H9 (cell line): Measurements from ENCODE around the gene LDLRAD4. TPM values are rescaled to one million over a fixed set of nuclear protein-coding genes. Genes with fewer than 3 reads are reported as not detected.

Experiments
- DNase-seq: peaks from one replicate; pipeline ENCODE4 v3.0.0-alpha.2; 2017
- H2AFZ ChIP-seq: one replicate; pipeline ENCODE4 v1.6.1; 2013; ENCODE audit warnings: mild to moderate bottlenecking, low read length, control low read depth, moderate library complexity
- H2AK5ac ChIP-seq: 2 replicates; pipeline ENCODE4 v1.6.1; 2013; ENCODE audit warnings: low read length, control low read depth, mixed read lengths; ENCODE audit not compliant: insufficient read length
- H2BK120ac ChIP-seq: one replicate; pipeline ENCODE4 v1.6.1; 2013; ENCODE audit warnings: low read depth, mild to moderate bottlenecking, low read length, control low read depth, inconsistent platforms; ENCODE audit not compliant: poor library complexity, severe bottlenecking
- H2BK12ac ChIP-seq: 2 replicates; pipeline ENCODE4 v1.6.1; 2013; ENCODE audit warnings: low read length, control low read depth, mixed read lengths, low read depth; ENCODE audit not compliant: insufficient read length
- H2BK15ac ChIP-seq: 2 replicates; pipeline ENCODE4 v1.6.1; 2013; ENCODE audit warnings: low read depth, low read length, control low read depth
- H2BK20ac ChIP-seq: one replicate; pipeline ENCODE4 v1.6.1; 2013; ENCODE audit warnings: low read depth, mild to moderate bottlenecking, low read length, control low read depth, inconsistent platforms; ENCODE audit not compliant: poor library complexity, severe bottlenecking
- H2BK5ac ChIP-seq: 2 replicates; pipeline ENCODE4 v1.6.1; 2013; ENCODE audit warnings: low read length, control low read depth, mixed read lengths; ENCODE audit not compliant: insufficient read length
- H3K14ac ChIP-seq: 2 replicates; pipeline ENCODE4 v1.6.1; 2013; ENCODE audit warnings: low read length, control low read depth; ENCODE audit not compliant: insufficient read depth
- H3K18ac ChIP-seq: 2 replicates; pipeline ENCODE4 v1.6.1; 2013; ENCODE audit warnings: low read depth, mild to moderate bottlenecking, mixed read lengths, low read length, control low read depth; ENCODE audit not compliant: insufficient read length
- H3K23ac ChIP-seq: 2 replicates; pipeline ENCODE4 v1.6.1; 2013; ENCODE audit warnings: low read length, control low read depth, mixed read lengths, low read depth; ENCODE audit not compliant: insufficient read length
- H3K23me2 ChIP-seq: 2 replicates; pipeline ENCODE4 v1.6.1; 2013; ENCODE audit warnings: low read depth, mild to moderate bottlenecking, mixed read lengths, low read length, control low read depth; ENCODE audit not compliant: insufficient read length, poor library complexity, severe bottlenecking
- H3K27ac ChIP-seq: 2 replicates; pipeline ENCODE4 v1.5.1; 2013; ENCODE audit warnings: low read length, control low read depth, mixed read lengths, low read depth; ENCODE audit not compliant: insufficient read length
- H3K27me3 ChIP-seq: 2 replicates; pipeline ENCODE4 v1.6.1; 2013; ENCODE audit warnings: low read length, control low read depth, inconsistent platforms; ENCODE audit not compliant: insufficient read depth
- H3K4ac ChIP-seq: 2 replicates; pipeline ENCODE4 v1.6.1; 2013; ENCODE audit warnings: low read depth, mild to moderate bottlenecking, control low read depth, inconsistent platforms, low read length, moderate library complexity
- H3K4me1 ChIP-seq: 2 replicates; pipeline ENCODE4 v1.6.1; 2013; ENCODE audit warnings: low read length, control low read depth, inconsistent platforms; ENCODE audit not compliant: insufficient read depth
- H3K4me2 ChIP-seq: 2 replicates; pipeline ENCODE4 v1.6.1; 2013; ENCODE audit warnings: low read length, control low read depth, mixed read lengths; ENCODE audit not compliant: insufficient read length, insufficient read depth
- H3K56ac ChIP-seq: 2 replicates; pipeline ENCODE4 v1.6.1; 2013; ENCODE audit warnings: low read depth, mild to moderate bottlenecking, mixed read lengths, low read length, control low read depth; ENCODE audit not compliant: insufficient read length
- H3K79me1 ChIP-seq: 2 replicates; pipeline ENCODE4 v1.6.1; 2013; ENCODE audit warnings: low read depth, mild to moderate bottlenecking, moderate library complexity, low read length, control low read depth, inconsistent platforms; ENCODE audit not compliant: insufficient read depth, poor library complexity, severe bottlenecking
- H3K79me2 ChIP-seq: 2 replicates; pipeline ENCODE4 v1.6.1; 2013; ENCODE audit warnings: low read length, control low read depth, inconsistent platforms; ENCODE audit not compliant: insufficient read depth
- H3K9ac ChIP-seq: 2 replicates; pipeline ENCODE4 v1.6.1; 2013; ENCODE audit warnings: low read length, control low read depth, mixed read lengths; ENCODE audit not compliant: insufficient read length; ENCODE audit errors: extremely low read depth
- H3K9me3 ChIP-seq: one replicate; pipeline ENCODE4 v1.6.1; 2013; ENCODE audit warnings: low read depth, low read length, inconsistent platforms; ENCODE audit not compliant: control insufficient read depth
- H3T11ph ChIP-seq: one replicate; pipeline ENCODE4 v1.6.1; 2013; ENCODE audit warnings: mild to moderate bottlenecking, low read length, control low read depth, inconsistent platforms
- H4K20me1 ChIP-seq: one replicate; pipeline ENCODE4 v1.6.1; 2013; ENCODE audit not compliant: control insufficient read depth, insufficient read length, insufficient read depth
- H4K5ac ChIP-seq: 2 replicates; pipeline ENCODE4 v1.6.1; 2013; ENCODE audit warnings: low read depth, mild to moderate bottlenecking, mixed read lengths, low read length, control low read depth; ENCODE audit not compliant: insufficient read length
- H4K8ac ChIP-seq: replicated peaks from 2 replicates; pipeline ENCODE4 v1.6.1; 2013; ENCODE audit warnings: low read length, control low read depth, mixed read lengths, low read depth; ENCODE audit not compliant: insufficient read length
- H4K91ac ChIP-seq: 2 replicates; pipeline ENCODE4 v1.6.1; 2013; ENCODE audit warnings: low read depth, mild to moderate bottlenecking, moderate library complexity, mixed read lengths, low read length, control low read depth; ENCODE audit not compliant: insufficient read length
- H3K27ac Mint-ChIP-seq, 3 experiments: 2 replicates in 2 of 3; 3 replicates in 1 of 3; pipeline ENCODE4 v1.8.0; 2020 to 2021; ENCODE audit warnings: mixed read lengths in 3 of 3, mild to moderate bottlenecking in 1 of 3, moderate library complexity in 1 of 3
- H3K27me3 Mint-ChIP-seq: 2 replicates; pipeline ENCODE4 v1.8.0; 2021; ENCODE audit warnings: low read depth, mild to moderate bottlenecking, moderate library complexity, mixed read lengths
- H3K36me3 Mint-ChIP-seq, 3 experiments: 2 replicates in 2 of 3; 3 replicates in 1 of 3; pipeline ENCODE4 v1.8.0; 2020 to 2021; ENCODE audit warnings: low read depth in 3 of 3, mixed read lengths in 3 of 3; ENCODE audit not compliant: insufficient read depth in 1 of 3
- H3K4me1 Mint-ChIP-seq, 2 experiments: 2 replicates each; pipeline ENCODE4 v1.8.0; 2020; ENCODE audit warnings: mixed read lengths in 2 of 2
- H3K4me3 Mint-ChIP-seq, 2 experiments: 2 replicates in 1 of 2; 3 replicates in 1 of 2; pipeline ENCODE4 v1.8.0; 2020 to 2021; ENCODE audit warnings: mild to moderate bottlenecking in 2 of 2, mixed read lengths in 2 of 2, moderate library complexity in 1 of 2
- H3K9me3 Mint-ChIP-seq, 2 experiments: 2 replicates in 1 of 2; 3 replicates in 1 of 2; pipeline ENCODE4 v1.8.0; 2020; ENCODE audit warnings: mild to moderate bottlenecking in 2 of 2, mixed read lengths in 2 of 2, moderate library complexity in 1 of 2
- WGBS: extraction: QIAGEN DNeasy Blood & Tissue Kit; methylation state at CpG from one replicate; pipeline ENCODE4 v1.1.7; 2013; ENCODE audit warnings: missing lambda C conversion rate, low lambda C conversion rate, mixed read lengths; ENCODE audit not compliant: insufficient read length; ENCODE audit errors: extremely low coverage; 5-methylcytosine and 5-hydroxymethylcytosine counted together
- total RNA-seq: library from RNA; stranded (reverse); gene quantifications from 2 replicates; pipeline ENCODE4 v1.2.1, GENCODE V29; 2021
- TF ChIP-seq, protein P1 (sequence below): fragments of 200-600 bp; sonication (generic); conservative IDR thresholded peaks from 3 replicates; pipeline ENCODE4 v1.8.0; 2021; ENCODE audit warnings: antibody characterized with exemption, mild to moderate bottlenecking

The LDLRAD4 gene
- total RNA-seq, 1 experiment from 2014 or later: 3.9 TPM

DNA sequence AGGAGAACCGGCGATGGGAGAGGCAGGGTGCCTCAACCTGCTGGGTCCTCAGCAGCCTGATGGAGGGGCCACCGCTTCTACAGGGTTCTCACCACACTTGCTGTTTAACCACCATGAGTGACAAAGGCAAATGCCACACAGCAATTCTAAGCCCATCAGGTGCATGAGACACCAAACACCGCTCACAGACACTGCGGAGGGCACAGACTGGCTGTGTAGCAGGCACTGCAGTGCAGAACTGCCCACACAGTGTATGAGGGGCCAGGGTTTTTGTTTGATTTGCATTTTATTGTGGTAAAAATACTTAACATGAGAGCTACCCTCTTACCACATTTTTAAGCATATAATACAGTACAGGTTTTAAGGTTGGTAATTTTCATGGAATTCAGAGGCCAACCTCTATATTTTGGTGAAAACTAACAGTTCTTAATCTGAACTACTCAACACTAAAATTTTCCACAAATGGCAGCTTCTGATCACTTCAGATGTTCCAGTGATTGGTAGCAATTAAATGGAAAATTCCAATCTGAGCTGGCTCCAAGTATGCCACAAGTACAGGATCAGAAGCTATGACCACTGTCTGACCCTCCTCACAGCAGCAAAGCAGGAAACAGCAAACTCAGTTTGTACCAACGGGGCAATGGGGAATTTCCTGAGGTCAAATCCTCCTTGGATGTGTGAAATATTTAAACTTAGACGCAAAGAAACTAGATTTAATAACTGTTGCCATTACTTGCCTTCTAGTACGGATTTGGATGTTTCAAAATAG is 440.1 kb downstream of the LDLRAD4 start:
- H3K79me2 ChIP-seq: no peaks in the 10 kb centered on the region
- no peak overlapping the region for H4K5ac ChIP-seq
- Mint-ChIP-seq H3K4me3 (no peak overlapping the region), H3K36me3 (peaks cover 0 to 3% (median 0%) of the 10 kb centered on the region in 3 experiments; a peak in 1 of 7 replicates), H3K27me3 (no peaks in the 10 kb centered on the region; the same call in 1 of the 2 replicates), H3K27ac (peak overlapping the region in 2 of 3 experiments; percentile 46 to 79; a peak in 2 of 7 replicates), H3K4me1 (peaks cover 15 to 19% of the 10 kb centered on the region in 2 experiments), H3K9me3 (no peaks in the 10 kb centered on the region)
- H2AK5ac ChIP-seq: no peak overlapping the region
- H3K9ac ChIP-seq: no peak overlapping the region
- DNase-seq: no peak
- no peak overlapping the region for H3K4me2 ChIP-seq
- H2AFZ ChIP-seq: no peak overlapping the region
- H2BK12ac ChIP-seq: no peak overlapping the region
- no peak overlapping the region for H3K14ac ChIP-seq
- no peaks in the 10 kb centered on the region for H3K9me3 ChIP-seq
- H3K27ac ChIP-seq: no peak overlapping the region
- H4K91ac ChIP-seq: no peak overlapping the region
- H4K8ac ChIP-seq: peak overlapping the region; percentile 45
- no peak overlapping the region for H2BK120ac ChIP-seq
- no peak overlapping the region for H2BK15ac ChIP-seq
- no peak overlapping the region for H2BK20ac ChIP-seq
- no peaks in the 10 kb centered on the region for H3K23me2 ChIP-seq
- no peaks in the 10 kb centered on the region for H4K20me1 ChIP-seq
- H2BK5ac ChIP-seq: no peak overlapping the region
- H3T11ph ChIP-seq: no peak overlapping the region
- no CpG with 5 or more reads among the region's 8 CpGs for WGBS
- H3K79me1 ChIP-seq: no peaks in the 10 kb centered on the region
- H3K18ac ChIP-seq: peak overlapping the region; percentile 25
- H3K56ac ChIP-seq: no peak overlapping the region
- no peaks in the 10 kb centered on the region for H3K27me3 ChIP-seq
- H3K23ac ChIP-seq: no peak overlapping the region
- TF ChIP-seq, protein P1, sequence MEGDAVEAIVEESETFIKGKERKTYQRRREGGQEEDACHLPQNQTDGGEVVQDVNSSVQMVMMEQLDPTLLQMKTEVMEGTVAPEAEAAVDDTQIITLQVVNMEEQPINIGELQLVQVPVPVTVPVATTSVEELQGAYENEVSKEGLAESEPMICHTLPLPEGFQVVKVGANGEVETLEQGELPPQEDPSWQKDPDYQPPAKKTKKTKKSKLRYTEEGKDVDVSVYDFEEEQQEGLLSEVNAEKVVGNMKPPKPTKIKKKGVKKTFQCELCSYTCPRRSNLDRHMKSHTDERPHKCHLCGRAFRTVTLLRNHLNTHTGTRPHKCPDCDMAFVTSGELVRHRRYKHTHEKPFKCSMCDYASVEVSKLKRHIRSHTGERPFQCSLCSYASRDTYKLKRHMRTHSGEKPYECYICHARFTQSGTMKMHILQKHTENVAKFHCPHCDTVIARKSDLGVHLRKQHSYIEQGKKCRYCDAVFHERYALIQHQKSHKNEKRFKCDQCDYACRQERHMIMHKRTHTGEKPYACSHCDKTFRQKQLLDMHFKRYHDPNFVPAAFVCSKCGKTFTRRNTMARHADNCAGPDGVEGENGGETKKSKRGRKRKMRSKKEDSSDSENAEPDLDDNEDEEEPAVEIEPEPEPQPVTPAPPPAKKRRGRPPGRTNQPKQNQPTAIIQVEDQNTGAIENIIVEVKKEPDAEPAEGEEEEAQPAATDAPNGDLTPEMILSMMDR: no peak
- H3K4me1 ChIP-seq: no peaks in the 10 kb centered on the region
- H3K4ac ChIP-seq: no peak overlapping the region
